HEK293T (cell line): ENCODE measurements around the gene N4BP2L1.

ENCODE experiments used
- FOXK2 ChIP-seq: fragments of 450-650 bp; IDR thresholded peaks from 2 replicates; pipeline ENCODE4 v1.6.1; 2016; ENCODE audit warnings: mild to moderate bottlenecking
- L3MBTL2 ChIP-seq: fragments of 450-650 bp; conservative IDR thresholded peaks from 2 replicates; pipeline ENCODE4 v1.6.1; 2016; ENCODE audit warnings: mild to moderate bottlenecking

DNA sequence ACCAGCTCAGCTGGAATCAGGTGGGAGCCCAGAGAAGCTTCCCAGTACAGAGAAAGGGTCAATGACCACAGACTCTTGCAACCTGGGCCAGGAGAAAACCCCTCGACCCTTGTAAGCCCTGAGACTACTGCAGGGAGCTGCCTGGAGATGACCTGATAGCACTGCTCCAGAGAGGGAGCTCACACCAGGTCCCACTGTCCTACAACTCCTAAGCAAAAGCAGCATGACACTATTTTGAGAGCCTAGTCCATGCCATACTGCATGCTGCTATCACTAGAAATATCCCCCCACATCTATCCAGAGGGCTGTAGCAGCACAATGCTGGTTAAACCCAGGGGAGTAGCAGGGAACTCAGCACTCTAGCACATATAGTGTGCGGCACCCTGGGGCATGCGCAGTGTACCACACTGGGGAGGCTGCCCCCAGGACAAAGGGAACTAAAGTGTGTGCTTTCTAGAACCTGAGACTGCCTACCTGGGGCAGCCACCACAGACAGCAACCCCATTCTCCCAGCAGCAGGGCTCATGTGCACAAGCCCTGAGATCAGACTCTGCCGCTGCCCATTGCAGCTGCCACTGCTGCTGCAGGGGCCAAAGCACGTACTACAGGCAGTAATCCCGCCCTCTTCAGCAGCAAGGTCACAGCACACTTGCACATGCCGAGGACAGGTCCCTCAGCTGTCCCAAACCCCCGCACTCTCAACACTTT, 27.1 kb upstream of the N4BP2L1 start:
- TF ChIP-seq FOXK2 (no peak), L3MBTL2 (no peak)
